GM19193 (cell line): ENCODE data around the gene TRIP13.

Experiments used
- POLR2A ChIP-seq: IDR thresholded peaks from 4 replicates; pipeline ENCODE4 v1.6.1; 2011; ENCODE audit not compliant: insufficient read depth, insufficient read length; ENCODE audit errors: extremely low read depth

Gene TRIP13

GRCh38 chr5:903756-904096 lies 11.0 kb downstream of the TRIP13 start:
- TF ChIP-seq POLR2A, result no peak

GRCh38 chr5:905139-905642 lies 12.5 kb downstream of the TRIP13 start:
- TF ChIP-seq POLR2A, result no peak

- no peak for TF ChIP-seq POLR2A
Measured at GRCh38 chr5:907366-907910, 14.8 kb downstream of the TRIP13 start.

GRCh38 chr5:908172-908571 lies 15.5 kb downstream of the TRIP13 start:
- no peak for TF ChIP-seq POLR2A

GRCh38 chr5:909086-909485 lies 16.4 kb downstream of the TRIP13 start:
- no peak for TF ChIP-seq POLR2A

GRCh38 chr5:909994-910768 lies 17.5 kb downstream of the TRIP13 start:
- no peak for TF ChIP-seq POLR2A

GRCh38 chr5:910769-911160 lies 18.1 kb downstream of the TRIP13 start:
- no peak for TF ChIP-seq POLR2A

GRCh38 chr5:911601-912000 lies 18.9 kb downstream of the TRIP13 start:
- TF ChIP-seq POLR2A, result no peak

- TF ChIP-seq POLR2A, result no peak
Measured at GRCh38 chr5:912280-913091, 19.8 kb downstream of the TRIP13 start.

- no peak for TF ChIP-seq POLR2A
Measured at GRCh38 chr5:914174-914573, 21.5 kb downstream of the TRIP13 start.

GRCh38 chr5:914612-915011 lies 21.9 kb downstream of the TRIP13 start:
- no peak for TF ChIP-seq POLR2A

- TF ChIP-seq POLR2A, result no peak
Measured at GRCh38 chr5:915946-916345, 23.3 kb downstream of the TRIP13 start.

- no peak for TF ChIP-seq POLR2A
Measured at GRCh38 chr5:916441-917293, 24.0 kb downstream of the TRIP13 start.

GRCh38 chr5:919356-920000 lies 26.8 kb downstream of the TRIP13 start:
- no peak for TF ChIP-seq POLR2A
